Adrenal gland (tissue), 12 donors: ENCODE measurements around the gene RGS8. TPM values are rescaled to one million over a fixed set of nuclear protein-coding genes. Genes with fewer than 3 reads are reported as not detected.

Experiments
- DNase-seq, 7 donors: peaks; one replicate each; pipeline ENCODE4 v3.0.0-alpha.2; 2019 to 2020
- H3K27ac ChIP-seq, 5 donors: fragments of 200-600 bp; sonication (generic) in 4 of 5; 1 replicate in 3 of 5; 2 replicates in 2 of 5; pipeline versions ENCODE4 v1.5.1 to v1.8.0; 2016 to 2020; ENCODE audit warnings: mild to moderate bottlenecking in 1 of 5
- H3K27me3 ChIP-seq: fragments of 200-600 bp; 2 replicates; pipeline ENCODE4 v1.8.0; 2021
- H3K36me3 ChIP-seq, 2 donors: fragments of 200-600 bp; replicated peaks in 1 of 2; 1 replicate in 1 of 2; 2 replicates in 1 of 2; pipeline versions ENCODE4 v1.5.1 to v1.8.0; 2018 to 2022
- H3K4me1 ChIP-seq, 2 donors: fragments of 200-600 bp; replicated peaks in 1 of 2; 1 replicate in 1 of 2; 2 replicates in 1 of 2; pipeline versions ENCODE4 v1.5.1 to v1.8.0; 2018 to 2021
- H3K4me3 ChIP-seq, 4 donors: fragments of 200-600 bp; sonication (generic) in 3 of 4; one replicate each; pipeline ENCODE4 v1.5.1; 2016 to 2018
- H3K9me3 ChIP-seq, 3 donors: fragments of 200-600 bp; sonication (generic) in 1 of 3; replicated peaks in 1 of 3; 1 replicate in 2 of 3; 2 replicates in 1 of 3; pipeline versions ENCODE4 v1.5.1 to v1.8.0; 2016 to 2021
- CTCF ChIP-seq, 6 experiments: fragments of 450-650 bp in 4 of 6; fragments of 200-600 bp in 2 of 6; sonication (generic) in 1 of 6; IDR thresholded peaks; 1 replicate in 5 of 6; 2 replicates in 1 of 6; pipeline versions ENCODE4 v1.5.1 to v1.8.0; 2016 to 2021; ENCODE audit warnings: antibody characterized with exemption in 6 of 6, mild to moderate bottlenecking in 2 of 6, moderate library complexity in 1 of 6
- POLR2A ChIP-seq, 2 donors: fragments of 450-650 bp; IDR thresholded peaks; one replicate each; pipeline ENCODE4 v1.6.1; 2017; ENCODE audit warnings: antibody characterized with exemption in 2 of 2, mild to moderate bottlenecking in 2 of 2, moderate library complexity in 1 of 2
- WGBS, 4 donors: extraction: QIAGEN DNeasy Blood & Tissue Kit in 2 of 4; methylation state at CpG; one replicate each; pipeline versions ENCODE4 v1.1.5 to v1.1.7; 2013 to 2017; 5-methylcytosine and 5-hydroxymethylcytosine counted together
- intact Hi-C, 2 donors: fragments of 100-400 bp; cut with DNase I; formaldehyde crosslinking; loops; one replicate each; pipeline versions ENCODE4 v1.14.1 to v1.15.0; 2022 to 2023
- polyA plus RNA-seq, 3 donors: library from polyadenylated mRNA; stranded (reverse); fragments of 200-250 nt in 2 of 3; fragments of 350-450 nt in 1 of 3; fragmentation: Illumina TruSeq in 1 of 3; extraction: RNeasy Lipid Tissue Mini Kit (QIAGEN cat#74804) in 1 of 3; gene quantifications; one replicate each; pipeline ENCODE4 v1.2.3, GENCODE V29; 2013 to 2014
- total RNA-seq, 9 donors: library from RNA; depleted of rRNA in 4 of 9; stranded (reverse); fragments of >200 nt in 4 of 9; fragments of 120-200 nt in 1 of 9; fragmentation: NEBNext Ultra II Directional in 1 of 9; extraction: Animal tissue kit (Norgen Biotek cat#: 25700) in 1 of 9; gene quantifications; one replicate each; pipeline versions ENCODE4 v1.1.0 to v1.2.4, GENCODE V29; 2013 to 2023
- donor health status: healthy with polysubstance abuse.
- donor health status: Bipolar disorder and iron deficiency.
- donor health status: DM: yes; HTN: yes; CAD: no.
- donor health status: DM: no; HTN: no; CAD: no.
- donor health status: DM: no; HTN: no; CAD: no.
- donor health status: DM: yes; HTN: yes; CAD: no.

RGS8 gene
- total and polyA plus RNA-seq, 12 donors, result 0.40 to 11.8 (median 1.2) TPM

DNA sequence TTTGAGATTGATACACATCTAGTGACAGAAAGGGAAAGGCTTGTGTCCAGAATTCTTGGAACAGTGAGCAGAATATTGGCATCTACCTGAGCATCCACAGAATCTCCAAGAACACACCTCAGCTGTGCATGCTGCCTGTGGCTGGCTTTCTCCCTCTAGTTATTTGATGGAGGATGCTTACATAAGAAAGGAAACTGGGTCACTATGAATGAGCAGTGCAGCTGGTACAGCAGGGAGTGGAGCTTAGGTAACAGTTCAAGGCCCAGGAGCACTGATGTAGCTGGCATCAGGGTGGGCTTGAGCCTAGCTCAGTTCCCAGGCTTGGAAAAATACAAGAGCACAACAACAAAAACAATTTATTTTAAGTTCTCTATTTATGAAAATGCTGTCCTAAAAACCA, 26.3 kb downstream of the RGS8 start:
- intact Hi-C loops, result no loop called here
- Histone ChIP-seq H3K27ac (no peak overlapping the region), H3K27me3 (no peaks in the 10 kb centered on the region), H3K36me3 (no peaks in the 10 kb centered on the region), H3K4me1 (no peaks in the 10 kb centered on the region), H3K4me3 (no peak overlapping the region), H3K9me3 (no peaks in the 10 kb centered on the region)
- DNase-seq, result peak in 1 of 7 donors; percentile 54
- no peak for TF ChIP-seq POLR2A (IDR thresholded peaks at IDR 0.05)
- no peak for TF ChIP-seq CTCF (IDR thresholded peaks at IDR 0.05)

- H3K27ac ChIP-seq, result no peak overlapping the region
- 85 to 93% (median 90%) methylated on average over 4 of the region's 4 CpGs for WGBS, 4 donors
- H3K27me3 ChIP-seq, result no peaks in the 10 kb centered on the region
- no peaks in the 10 kb centered on the region for H3K4me1 ChIP-seq
- TF ChIP-seq POLR2A (IDR thresholded peaks at IDR 0.05) (no peak), CTCF (IDR thresholded peaks at IDR 0.05) (no peak)
- H3K4me3 ChIP-seq, result no peak overlapping the region
- intact Hi-C loops, result no loop called here
- no peak for DNase-seq
- H3K36me3 ChIP-seq, result no peaks in the 10 kb centered on the region
- H3K9me3 ChIP-seq, result no peaks in the 10 kb centered on the region
Measured at GRCh38 chr1:182656842-182657397, 27.5 kb downstream of the RGS8 start.

DNA sequence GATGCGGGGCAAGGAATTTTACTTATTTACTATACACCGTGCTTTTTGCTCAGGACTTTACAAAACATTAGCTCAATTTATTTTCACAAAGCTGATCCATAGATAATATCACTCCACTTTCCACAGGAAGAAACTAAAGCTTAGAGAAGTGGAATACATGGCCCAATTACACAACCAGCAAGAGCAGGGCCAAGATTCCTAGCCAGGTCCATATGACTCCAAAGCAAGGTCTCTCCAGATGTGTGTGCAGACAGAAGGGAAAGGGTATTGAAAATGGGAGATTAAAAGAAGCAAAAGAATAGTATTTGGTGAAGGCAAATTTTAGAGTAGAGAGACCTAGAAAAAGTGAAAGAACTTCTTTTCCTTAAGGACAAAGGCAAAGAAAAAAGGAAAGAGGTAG, 30.4 kb downstream of the RGS8 start:
- no peak for DNase-seq
- intact Hi-C loops, result no loop called here
- 94 to 100% (median 96%) methylated on average over 2 of the region's 2 CpGs for WGBS, 4 donors

GRCh38 chr1:182652933-182653332, 31.5 kb downstream of the RGS8 start:
- H3K9me3 ChIP-seq, result no peaks in the 10 kb centered on the region
- no peak overlapping the region for H3K27ac ChIP-seq
- intact Hi-C loops, result no loop called here
- no peak overlapping the region for H3K4me3 ChIP-seq
- no peaks in the 10 kb centered on the region for H3K36me3 ChIP-seq
- no peak for DNase-seq
- 58 to 81% (median 76%) methylated on average over 3 of the region's 3 CpGs for WGBS, 4 donors
- TF ChIP-seq CTCF (IDR thresholded peaks at IDR 0.05), result no peak
- no peak for TF ChIP-seq POLR2A (IDR thresholded peaks at IDR 0.05)
- no peaks in the 10 kb centered on the region for H3K4me1 ChIP-seq
- no peaks in the 10 kb centered on the region for H3K27me3 ChIP-seq

More for the DNA sequence above, 30.4 kb downstream of the RGS8 start:
- Histone ChIP-seq H3K4me1 (no peaks in the 10 kb centered on the region), H3K27me3 (no peaks in the 10 kb centered on the region), H3K4me3 (no peak overlapping the region), H3K9me3 (no peaks in the 10 kb centered on the region), H3K27ac (no peak overlapping the region), H3K36me3 (no peaks in the 10 kb centered on the region)
- TF ChIP-seq CTCF (IDR thresholded peaks at IDR 0.05) (no peak), POLR2A (IDR thresholded peaks at IDR 0.05) (no peak)
